HT1080 (cell line): ENCODE measurements around the gene EEF2K. TPM values are rescaled to one million over a fixed set of nuclear protein-coding genes. Genes with fewer than 3 reads are reported as not detected.
"Not testable (repeated sequence)": the region's sequence is repeated elsewhere in the genome, so short reads cannot be mapped to it uniquely, and the experiment has no call there.

Source experiments
- DNase-seq: peaks from one replicate; pipeline ENCODE4 v3.0.0-alpha.2; 2015; ENCODE audit warnings: low read depth
- total RNA-seq: library from RNA; depleted of rRNA; stranded (reverse); fragments of >200 nt; shearing (Covaris generic); gene quantifications from 2 replicates; pipeline ENCODE4 v1.2.3, GENCODE V29; 2014

Gene EEF2K
- total RNA-seq, 1 experiment from 2014 or later = 23.6 TPM

DNA sequence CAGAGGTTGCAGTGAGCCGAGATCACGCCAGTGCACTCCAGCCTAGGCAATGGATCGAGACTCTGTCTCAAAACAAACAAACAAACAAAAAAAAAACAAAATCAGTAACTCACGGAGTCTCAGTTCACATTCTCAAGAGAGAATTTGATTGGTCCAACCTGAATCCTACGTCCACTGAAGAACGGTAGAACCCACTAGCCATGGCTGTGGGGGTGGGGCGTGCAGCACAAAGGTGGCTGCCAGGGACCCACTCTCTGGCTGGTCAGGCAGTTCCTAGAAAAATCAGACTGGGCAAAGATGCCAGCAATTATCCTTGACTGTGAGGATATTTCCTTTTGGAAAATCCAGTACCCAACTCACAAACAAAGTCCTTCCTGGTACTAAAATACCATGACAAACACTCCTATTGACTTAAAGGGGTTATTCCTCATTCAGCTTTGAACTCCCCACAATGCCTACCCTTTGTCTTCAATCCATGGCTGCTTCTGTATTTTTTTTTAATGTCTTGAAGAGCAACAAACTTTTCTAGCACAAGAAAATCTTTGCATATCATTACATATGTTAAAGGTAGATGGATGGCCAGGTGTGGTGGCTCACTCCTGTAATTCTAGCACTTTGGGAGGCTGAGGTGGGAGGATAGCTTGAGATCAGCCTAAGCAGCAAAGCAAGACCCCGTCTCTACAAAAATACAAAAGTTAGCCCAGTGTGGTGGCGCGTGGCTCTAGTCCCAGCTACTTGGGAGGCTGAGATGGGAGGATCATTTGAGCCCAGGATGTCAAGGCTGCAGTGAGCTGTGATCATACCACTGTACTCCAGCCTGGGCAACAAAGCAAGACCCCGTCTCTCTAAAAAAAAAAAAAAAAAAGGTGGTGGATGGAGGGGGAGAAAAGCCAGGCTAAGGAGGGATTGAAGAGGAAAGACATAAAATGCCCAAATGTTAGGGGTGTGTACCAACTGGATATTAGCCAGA is 87.3 kb downstream of the EEF2K start:
- DNase-seq = no peak

DNA sequence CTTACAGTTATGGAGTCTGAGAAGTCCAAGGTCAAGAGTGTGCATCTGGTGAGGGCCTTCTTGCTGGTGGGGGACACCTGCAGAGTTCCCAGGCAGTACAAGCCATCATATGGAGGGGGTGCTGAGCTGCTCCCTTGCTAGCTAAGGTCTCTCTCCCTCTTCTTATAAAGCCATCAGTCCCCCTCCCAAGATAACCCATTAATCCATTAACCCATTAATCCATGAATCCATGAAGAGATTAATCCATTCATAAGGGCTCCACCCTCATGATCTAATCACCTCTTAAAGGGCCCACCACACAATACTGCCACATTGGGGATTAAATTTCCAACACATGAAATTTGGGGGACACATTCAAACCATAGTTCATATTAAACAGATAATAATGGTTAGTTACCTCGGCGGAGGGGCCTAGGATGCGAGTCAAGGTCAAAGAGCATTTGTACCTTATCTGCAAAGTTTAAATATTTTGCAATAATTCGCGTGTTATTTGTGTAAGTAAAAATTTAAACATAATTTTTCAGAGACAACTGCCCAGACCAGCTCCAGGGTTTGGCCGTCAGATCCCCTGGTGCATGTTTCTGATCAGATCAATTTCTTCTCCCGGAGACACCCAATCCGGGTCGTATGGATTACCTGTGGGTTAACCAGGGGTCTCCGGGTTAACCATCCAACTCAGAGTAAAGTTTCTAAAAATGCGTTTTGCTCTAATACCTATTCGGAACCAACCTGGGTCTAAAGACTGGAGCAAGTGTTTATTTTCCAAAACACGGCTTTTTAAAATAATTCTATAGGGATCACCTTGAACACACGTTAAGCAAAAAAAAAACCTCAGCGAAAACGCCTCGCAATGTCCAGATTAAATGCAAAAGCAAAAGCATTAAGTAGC is 90.4 kb downstream of the EEF2K start:
- DNase-seq = no peak

DNA sequence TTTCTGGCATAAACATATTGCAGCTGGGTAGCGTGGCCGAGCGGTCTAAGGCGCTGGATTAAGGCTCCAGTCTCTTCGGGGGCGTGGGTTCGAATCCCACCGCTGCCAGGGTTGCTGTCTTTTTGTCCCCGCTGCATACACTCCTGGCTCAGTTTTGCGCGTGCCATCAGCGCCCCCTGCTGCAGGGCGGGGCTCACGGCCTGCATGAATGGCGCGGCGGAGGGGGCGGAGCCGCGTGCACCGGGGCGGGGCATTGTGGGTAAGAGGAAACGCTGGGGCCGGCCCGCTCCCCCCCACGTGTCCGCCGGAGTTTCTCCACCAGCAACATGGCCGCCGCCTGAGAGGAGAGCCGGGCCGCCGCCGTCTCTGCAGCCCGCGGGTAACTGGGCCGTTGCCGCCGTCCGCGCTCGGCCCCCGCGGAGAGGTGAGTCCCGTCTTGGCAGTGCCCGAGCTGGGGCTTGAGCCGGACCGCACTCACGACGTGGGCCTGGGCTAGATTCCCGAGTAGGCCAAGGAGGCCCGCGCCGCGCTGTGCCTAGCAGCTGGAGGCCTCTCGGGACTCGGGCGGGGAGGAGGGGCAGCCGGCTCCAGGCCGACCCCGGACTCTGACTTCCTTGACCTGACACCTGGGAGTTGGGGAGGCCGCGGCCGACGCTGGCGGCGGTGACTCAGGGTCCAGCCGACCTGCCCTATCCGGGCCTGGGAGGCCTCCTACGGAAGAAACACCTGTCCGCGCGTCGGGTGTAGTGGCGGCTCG is 91.2 kb downstream of the EEF2K start, which contains the start of gene POLR3E:
TSS of gene POLR3E (plus strand) at position 296 of the 757 bp plus-strand sequence. CDS start 5,560 bp downstream, outside the sequence.
- peak; percentile 97 for DNase-seq

GRCh38 chr16:22297871-22298733 is 92.0 kb downstream of the EEF2K start:
- peak; percentile 95 for DNase-seq

- DNase-seq = no peak
Measured at GRCh38 chr16:22299036-22299435, 93.0 kb downstream of the EEF2K start.

DNA sequence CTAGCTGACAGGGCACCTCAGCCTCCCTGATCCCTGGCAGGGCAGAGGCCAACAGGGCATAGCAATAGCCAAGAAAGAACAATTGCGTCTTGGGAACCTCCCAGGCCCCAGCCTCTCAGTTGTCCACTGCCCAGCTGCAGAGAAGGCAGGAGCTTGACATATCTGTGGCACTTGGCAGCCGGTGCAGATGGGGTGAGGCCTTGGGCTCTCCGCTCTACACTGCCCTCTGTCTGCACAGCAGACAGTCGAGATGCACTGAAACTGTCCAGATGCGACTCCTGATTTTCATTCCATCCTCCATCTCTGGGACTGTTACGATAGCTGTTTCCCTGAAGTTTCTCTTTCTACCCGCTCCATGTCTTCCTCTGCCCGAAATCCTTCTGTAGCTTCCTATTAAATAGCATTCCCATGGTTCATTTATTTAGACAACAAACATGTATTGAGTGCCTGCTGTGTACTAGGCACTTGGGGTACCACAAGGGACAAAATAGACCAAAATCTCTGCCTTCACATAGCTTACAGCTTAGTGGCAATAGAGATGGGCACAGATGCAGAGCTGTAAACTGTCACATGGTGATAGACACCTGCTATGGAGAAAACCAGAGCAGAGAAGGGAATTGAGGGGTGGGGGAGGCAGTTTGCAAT is 94.5 kb downstream of the EEF2K start:
- DNase-seq = peak; percentile 36

DNA sequence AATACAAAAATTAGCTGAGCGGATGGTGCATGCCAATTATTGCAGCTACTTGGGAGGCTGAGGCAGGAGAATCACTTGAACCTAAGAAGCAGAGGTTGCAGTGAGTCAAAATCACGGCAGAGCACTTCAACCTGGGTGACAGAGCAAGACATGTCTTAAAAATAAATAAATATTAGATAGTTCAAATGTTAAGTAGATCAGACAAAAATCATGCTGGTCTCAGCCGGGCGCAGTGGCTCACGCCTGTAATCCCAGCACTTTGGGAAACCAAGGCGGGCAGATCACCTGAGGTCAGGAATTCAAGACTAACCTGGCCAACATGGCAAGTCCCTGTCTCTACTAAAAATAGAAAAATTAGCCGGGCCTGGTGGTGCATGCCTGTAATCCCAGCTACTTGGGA is 95.3 kb downstream of the EEF2K start:
- not testable (repeated sequence) for DNase-seq

GRCh38 chr16:22302776-22303363 is 96.8 kb downstream of the EEF2K start:
- no peak for DNase-seq

GRCh38 chr16:22304411-22304810 is 98.3 kb downstream of the EEF2K start:
- no peak for DNase-seq

DNA sequence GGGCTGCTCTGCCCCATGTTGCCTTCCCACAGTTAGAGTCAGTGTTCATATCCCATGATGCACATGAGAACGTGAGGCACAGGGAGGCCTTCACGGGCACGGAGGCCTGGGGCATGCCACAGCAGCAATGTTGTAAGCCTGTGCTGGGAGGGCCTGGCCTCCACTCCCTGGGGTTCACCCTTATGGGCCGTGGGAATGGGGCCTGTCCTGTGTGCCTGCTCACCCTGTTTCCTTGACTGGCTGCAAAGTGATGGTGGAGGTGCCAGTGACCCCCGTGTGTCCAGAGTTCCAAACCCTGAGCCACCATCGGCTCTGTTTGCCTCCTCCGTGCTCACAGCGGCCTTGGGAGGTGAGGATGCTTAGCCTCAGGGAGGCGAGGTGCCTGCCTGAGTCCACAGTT is 100.7 kb downstream of the EEF2K start:
- DNase-seq = no peak

- no peak for DNase-seq
Measured at GRCh38 chr16:22307838-22308237, 101.8 kb downstream of the EEF2K start.

DNA sequence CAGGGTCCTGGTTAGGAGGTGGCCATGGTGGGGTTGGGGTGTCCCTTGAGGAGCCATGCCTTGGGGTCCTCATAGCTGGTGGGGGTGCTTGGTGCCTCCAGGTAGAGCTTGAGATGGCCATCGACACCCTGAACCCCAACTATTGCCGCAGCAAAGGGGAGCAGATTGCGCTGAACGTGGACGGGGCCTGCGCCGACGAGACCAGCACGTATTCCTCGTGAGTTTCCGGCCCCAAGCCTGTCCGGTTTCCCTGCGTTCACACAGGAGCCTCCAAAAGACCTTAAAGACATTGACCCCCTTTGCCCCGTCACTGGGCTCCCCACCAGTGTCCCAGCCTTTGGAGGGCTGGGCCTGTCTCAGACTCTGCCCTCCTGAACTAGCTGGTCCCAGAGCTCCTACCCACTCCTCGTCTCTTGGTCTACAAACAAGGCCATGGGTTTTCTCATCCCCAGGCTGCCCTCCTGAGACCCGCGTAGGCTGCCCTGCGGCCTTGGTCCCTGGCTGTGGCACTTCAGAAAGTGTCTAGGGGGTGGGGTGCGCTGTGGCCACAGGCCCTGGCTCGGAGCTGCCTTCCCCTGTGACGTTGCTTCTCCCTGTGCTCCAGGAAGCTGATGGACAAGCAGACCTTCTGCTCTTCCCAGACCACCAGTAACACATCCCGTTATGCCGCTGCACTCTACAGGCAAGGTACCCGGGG is 102.9 kb downstream of the EEF2K start:
- DNase-seq = no peak

GRCh38 chr16:22311520-22311919 is 105.4 kb downstream of the EEF2K start:
- no peak for DNase-seq

DNA sequence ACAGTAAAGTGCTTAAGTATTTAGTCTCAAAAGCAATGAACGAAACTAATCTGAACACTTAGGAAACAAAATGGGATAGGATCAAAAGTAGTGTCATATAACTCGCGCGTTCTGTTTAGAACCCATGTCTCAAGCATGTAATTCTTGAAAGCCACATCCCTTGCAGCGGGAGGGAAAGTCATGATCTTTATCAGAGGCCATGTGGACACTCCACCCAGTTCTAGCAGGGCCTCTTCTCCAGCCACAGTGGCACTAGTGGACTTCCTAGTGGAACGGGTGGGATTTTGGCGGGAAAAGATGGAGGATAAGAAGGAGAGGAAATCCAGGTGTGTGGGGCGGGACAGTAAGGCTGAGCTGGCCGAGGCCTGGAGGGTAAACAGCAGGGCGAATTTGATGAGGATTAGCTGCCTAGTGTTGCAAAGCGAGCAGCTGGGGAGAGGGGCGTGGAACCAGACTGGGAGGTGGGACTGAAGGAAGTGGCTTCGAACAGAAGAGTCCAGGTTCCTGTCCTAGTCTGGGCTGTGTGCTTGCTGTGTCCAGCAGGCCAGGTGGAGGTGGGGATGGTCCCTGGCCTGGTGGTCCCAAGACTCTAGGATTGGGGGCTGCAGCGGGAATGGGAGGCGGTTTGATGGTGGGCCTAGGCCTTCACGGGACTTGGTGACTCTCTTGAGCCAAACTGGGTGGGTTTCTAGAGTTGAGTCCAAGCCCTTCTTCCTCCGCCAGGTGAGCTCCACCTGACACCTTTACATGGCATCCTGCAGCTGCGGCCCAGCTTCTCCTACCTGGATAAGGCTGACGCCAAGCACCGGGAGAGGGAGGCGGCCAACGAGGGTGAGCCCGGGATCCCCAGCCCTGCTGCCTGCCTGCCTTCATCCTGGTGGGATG is 107.1 kb downstream of the EEF2K start:
- no peak for DNase-seq

- DNase-seq = no peak
Measured at GRCh38 chr16:22313876-22314470, 107.9 kb downstream of the EEF2K start.

- DNase-seq = no peak
Measured at GRCh38 chr16:22314661-22315626, 108.9 kb downstream of the EEF2K start.
